Pancreas (tissue), 10 donors: ENCODE results near the gene GMDS. TPM values are rescaled to one million over a fixed set of nuclear protein-coding genes. Genes with fewer than 3 reads are reported as not detected.
A peak's percentile ranks its signal among the peaks of the same experiment; 100 is the strongest.

Experiments
- ATAC-seq, 4 donors: fragments of 200-7000 bp; cut with Tn5 transposase; one replicate each; pipeline versions ENCODE4 v1.8.0 to v1.9.1; 2020; ENCODE audit warnings: mild to moderate bottlenecking in 4 of 4, moderate library complexity in 4 of 4
- DNase-seq, 6 donors: peaks; one replicate each; pipeline ENCODE4 v3.0.0-alpha.2; 2020
- FAIRE-seq: peaks from 2 replicates; lab custom pipeline; 2012; peaks lifted over from hg19 to GRCh38; lab: Jason Lieb, UNC
- H3K27ac ChIP-seq, 4 donors: fragments of 200-600 bp; sonication (generic); 1 replicate in 3 of 4; 2 replicates in 1 of 4; pipeline versions ENCODE4 v1.5.0 to v1.8.0; 2020
- H3K27me3 ChIP-seq, 4 donors: fragments of 200-600 bp; one replicate each; pipeline ENCODE4 v1.8.0; 2021
- H3K36me3 ChIP-seq, 3 donors: fragments of 200-600 bp; sonication (generic) in 1 of 3; one replicate each; pipeline versions ENCODE4 v1.5.0 to v1.8.0; 2020 to 2021
- H3K4me1 ChIP-seq, 3 donors: fragments of 200-600 bp; one replicate each; pipeline ENCODE4 v1.8.0; 2021
- H3K4me3 ChIP-seq, 4 donors: fragments of 200-600 bp; sonication (generic) in 2 of 4; one replicate each; pipeline versions ENCODE4 v1.5.0 to v1.8.0; 2020 to 2021
- H3K9me3 ChIP-seq, 4 donors: fragments of 200-600 bp; one replicate each; pipeline ENCODE4 v1.8.0; 2021
- WGBS, 2 donors: extraction: QIAGEN DNeasy Blood & Tissue Kit; methylation state at CpG; one replicate each; pipeline ENCODE4 v1.1.7; 2013; 5-methylcytosine and 5-hydroxymethylcytosine counted together
- intact Hi-C, 3 donors: fragments of 100-400 bp; cut with DNase I; formaldehyde crosslinking; loops; one replicate each; pipeline versions ENCODE4 v1.11.1 to v1.14.2; 2022
- polyA plus RNA-seq, 2 donors: library from polyadenylated mRNA; stranded (reverse); fragments of 200-250 nt; gene quantifications; one replicate each; pipeline ENCODE4 v1.2.3, GENCODE V29; 2013
- total RNA-seq, 6 donors: library from RNA; stranded (reverse); fragmentation: NEBNext Ultra II Directional in 4 of 6; extraction: Animal tissue kit (Norgen Biotek cat#: 25700) in 4 of 6; gene quantifications; one replicate each; pipeline versions ENCODE4 v1.2.1 to v1.2.4, GENCODE V29; 2021 to 2023
- TF ChIP-seq, protein P1 (sequence below), 4 donors: fragments of 200-600 bp; sonication (generic) in 3 of 4; IDR thresholded peaks; one replicate each; pipeline versions ENCODE4 v1.5.0 to v1.8.0; 2021; ENCODE audit warnings: antibody characterized with exemption in 4 of 4
- donor health status: healthy with polysubstance abuse.
- donor health status: DM: no; HTN: no; CAD: no; lungs with moderate emphysema.
- donor health status: DM: no; HTN: no; CAD: no.
- donor health status: control.
- donor health status: control.
- donor health status: Bipolar disorder and iron deficiency.
- donor health status: DM: yes; HTN: yes; CAD: no.
- donor health status: DM: no; HTN: no; CAD: no.
- donor health status: DM: no; HTN: no; CAD: no.
- donor health status: DM: yes; HTN: yes; CAD: no.

Gene GMDS
- total and polyA plus RNA-seq, 8 donors: 7.6 to 40.8 (median 26.5) TPM

DNA sequence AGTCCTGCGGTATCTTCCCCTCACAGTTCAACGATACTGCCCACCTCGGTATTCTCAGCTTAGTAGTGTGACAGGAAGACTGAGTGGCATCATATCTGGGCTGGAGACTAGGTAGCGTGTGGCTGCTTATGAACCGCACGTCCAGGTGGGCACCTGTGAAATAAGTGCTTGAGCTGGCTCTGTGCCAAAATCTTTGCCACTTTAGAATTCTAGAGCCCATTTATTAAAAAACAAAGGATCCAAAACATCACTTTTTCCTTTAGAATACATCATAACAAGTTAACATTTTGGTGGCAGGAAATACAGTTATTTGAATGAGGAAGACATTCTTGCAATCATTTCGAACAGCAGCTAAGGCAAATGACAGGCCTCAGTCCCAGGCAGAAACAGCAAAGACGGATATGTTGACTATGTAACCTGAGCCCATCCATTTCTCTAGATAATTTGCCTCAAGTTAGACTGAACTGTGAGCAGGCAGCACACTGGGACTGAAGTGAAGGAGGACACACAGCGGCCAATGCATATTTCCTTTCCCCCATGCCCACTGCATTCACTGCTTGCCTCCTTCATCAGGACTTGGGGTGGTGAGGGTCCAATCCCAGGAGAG, 136.6 kb downstream of the GMDS start:
- TF ChIP-seq, protein P1, sequence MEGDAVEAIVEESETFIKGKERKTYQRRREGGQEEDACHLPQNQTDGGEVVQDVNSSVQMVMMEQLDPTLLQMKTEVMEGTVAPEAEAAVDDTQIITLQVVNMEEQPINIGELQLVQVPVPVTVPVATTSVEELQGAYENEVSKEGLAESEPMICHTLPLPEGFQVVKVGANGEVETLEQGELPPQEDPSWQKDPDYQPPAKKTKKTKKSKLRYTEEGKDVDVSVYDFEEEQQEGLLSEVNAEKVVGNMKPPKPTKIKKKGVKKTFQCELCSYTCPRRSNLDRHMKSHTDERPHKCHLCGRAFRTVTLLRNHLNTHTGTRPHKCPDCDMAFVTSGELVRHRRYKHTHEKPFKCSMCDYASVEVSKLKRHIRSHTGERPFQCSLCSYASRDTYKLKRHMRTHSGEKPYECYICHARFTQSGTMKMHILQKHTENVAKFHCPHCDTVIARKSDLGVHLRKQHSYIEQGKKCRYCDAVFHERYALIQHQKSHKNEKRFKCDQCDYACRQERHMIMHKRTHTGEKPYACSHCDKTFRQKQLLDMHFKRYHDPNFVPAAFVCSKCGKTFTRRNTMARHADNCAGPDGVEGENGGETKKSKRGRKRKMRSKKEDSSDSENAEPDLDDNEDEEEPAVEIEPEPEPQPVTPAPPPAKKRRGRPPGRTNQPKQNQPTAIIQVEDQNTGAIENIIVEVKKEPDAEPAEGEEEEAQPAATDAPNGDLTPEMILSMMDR (IDR thresholded peaks at IDR 0.05): no peak
- H3K27ac ChIP-seq: no peak overlapping the region
- ATAC-seq (no peak), FAIRE-seq (no peak), DNase-seq (no peak)
- no peaks in the 10 kb centered on the region for H3K9me3 ChIP-seq
- no peaks in the 10 kb centered on the region for H3K36me3 ChIP-seq
- WGBS, 2 donors: 80 to 82% methylated on average over 9 of the region's 9 CpGs
- intact Hi-C loops: loop anchor here in 2 of 3 donors (10.0 kb wide), 1 partner anchor 504 kb away; the partner anchor contains the start of gene FOXC1 (in 2 of the 2)
- no peaks in the 10 kb centered on the region for H3K27me3 ChIP-seq
- H3K4me3 ChIP-seq: no peak overlapping the region
- peaks cover 0 to 11% (median 10%) of the 10 kb centered on the region in 3 donors for H3K4me1 ChIP-seq

DNA sequence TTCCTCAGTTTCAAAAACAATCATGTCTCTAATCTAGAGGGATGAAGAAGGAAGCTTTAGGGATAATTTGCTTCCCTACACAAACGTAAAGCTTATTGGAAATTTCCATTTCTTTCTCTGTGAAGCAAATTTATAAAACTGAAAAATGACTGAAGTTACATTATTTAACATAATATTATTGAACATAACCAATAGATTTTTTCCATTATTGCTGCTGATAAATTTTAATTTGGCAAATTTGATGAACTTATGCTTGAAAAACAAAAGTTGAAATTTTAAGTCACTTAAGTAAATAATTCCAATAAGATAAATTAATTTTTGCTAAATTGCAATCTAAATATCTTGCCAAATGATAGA, 140.9 kb downstream of the GMDS start:
- FAIRE-seq (peak; percentile 69), DNase-seq (no peak), ATAC-seq (no peak)
- WGBS, 2 donors: 6 to 18% methylated on average over 1 of the region's 1 CpG
- H3K36me3 ChIP-seq: no peaks in the 10 kb centered on the region
- intact Hi-C loops: loop anchor here in 2 of 3 donors (10.0 kb wide), 1 partner anchor 500 kb away; the partner anchor contains the start of gene FOXC1 (in 2 of the 2)
- H3K27ac ChIP-seq: no peak overlapping the region
- H3K4me1 ChIP-seq: peaks cover 8 to 15% (median 12%) of the 10 kb centered on the region in 3 donors
- TF ChIP-seq, protein P1 (IDR thresholded peaks at IDR 0.05): peak in 1 of 4 donors; percentile 46
- H3K27me3 ChIP-seq: no peaks in the 10 kb centered on the region
- peaks cover 0 to 5% (median 0%) of the 10 kb centered on the region in 4 donors for H3K9me3 ChIP-seq
- no peak overlapping the region for H3K4me3 ChIP-seq

DNA sequence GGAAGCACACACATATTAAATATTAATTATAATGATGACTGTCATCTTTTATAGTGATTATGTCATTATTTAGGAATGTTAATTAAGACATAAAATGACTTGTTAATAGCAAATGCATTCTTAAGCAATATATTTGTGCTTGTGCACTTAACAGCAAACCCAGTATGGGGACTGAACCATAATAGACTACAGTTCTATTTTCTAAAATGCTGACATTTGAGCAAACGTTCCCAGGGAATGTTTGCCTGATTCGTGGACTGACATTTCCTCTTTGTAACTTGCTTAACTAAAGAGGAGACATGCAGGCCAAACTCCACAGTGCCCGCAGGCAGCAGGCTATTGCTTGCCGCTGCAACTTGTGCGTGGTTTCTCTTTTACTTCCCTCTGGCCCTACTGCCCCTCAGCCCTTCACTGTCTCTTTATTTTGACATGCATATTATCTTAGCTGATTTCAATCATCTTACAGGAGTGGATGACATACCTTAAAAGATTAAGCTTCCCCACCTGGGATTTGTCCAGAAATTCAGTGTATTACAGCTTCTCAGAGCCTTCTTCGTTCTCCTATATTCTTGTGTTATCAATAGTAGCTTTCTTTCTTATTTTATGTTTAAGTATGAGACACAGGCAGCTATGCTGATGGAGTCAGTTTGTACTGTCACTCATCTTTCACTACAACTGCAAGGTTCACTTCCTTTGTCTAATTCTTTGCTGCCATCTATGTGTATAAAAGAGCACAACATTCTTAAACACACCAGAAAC, 141.5 kb downstream of the GMDS start:
- Histone ChIP-seq H3K4me1 (peaks cover 8 to 15% (median 12%) of the 10 kb centered on the region in 3 donors), H3K36me3 (no peaks in the 10 kb centered on the region), H3K4me3 (no peak overlapping the region), H3K27ac (peak overlapping the region in 1 of 4 donors; percentile 35), H3K9me3 (peaks cover 0 to 5% (median 0%) of the 10 kb centered on the region in 4 donors), H3K27me3 (no peaks in the 10 kb centered on the region)
- WGBS, 2 donors: 31 to 37% methylated on average over 6 of the region's 6 CpGs
- TF ChIP-seq, protein P1 (IDR thresholded peaks at IDR 0.05): peak in 3 of 4 donors; percentile 6 to 42 (median 23)
- ATAC-seq (peak; percentile 84 to 95 (median 92)), DNase-seq (no peak), FAIRE-seq (no peak)
- intact Hi-C loops: loop anchor here in 2 of 3 donors (10.0 kb wide), 1 partner anchor 499 kb away; the partner anchor contains the start of gene FOXC1 (in 2 of the 2)

DNA sequence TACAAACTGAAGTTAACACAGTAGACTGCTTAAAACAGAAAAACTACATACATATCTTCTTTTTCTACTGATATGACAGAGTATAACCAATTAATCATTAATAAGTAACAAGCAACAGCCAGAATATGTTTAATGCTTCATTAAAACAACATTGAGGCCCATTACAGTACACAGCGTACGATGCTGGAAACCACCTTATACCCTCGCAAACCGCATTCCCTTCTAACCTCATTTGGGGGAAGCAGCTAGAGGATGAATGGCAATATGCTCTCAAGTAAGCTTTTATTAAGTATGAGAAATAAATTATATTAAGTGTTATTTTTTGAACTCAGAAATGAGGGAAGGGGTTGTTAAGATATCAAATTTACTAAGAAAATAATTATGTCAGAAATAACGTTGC, 142.4 kb downstream of the GMDS start:
- H3K4me1 ChIP-seq: peaks cover 8 to 15% (median 12%) of the 10 kb centered on the region in 3 donors
- TF ChIP-seq, protein P1 (IDR thresholded peaks at IDR 0.05): no peak
- ATAC-seq: peak in 3 of 4 donors; percentile 34 to 46 (median 44)
- peaks cover 0 to 5% (median 0%) of the 10 kb centered on the region in 4 donors for H3K9me3 ChIP-seq
- intact Hi-C loops: loop anchor here in 2 of 3 donors (10.0 kb wide), 1 partner anchor 498 kb away; the partner anchor contains the start of gene FOXC1 (in 2 of the 2)
- peak overlapping the region in 1 of 4 donors; percentile 35 for H3K27ac ChIP-seq
- H3K27me3 ChIP-seq: no peaks in the 10 kb centered on the region
- FAIRE-seq: no peak
- WGBS, 2 donors: 49 to 55% methylated on average over 5 of the region's 5 CpGs
- no peaks in the 10 kb centered on the region for H3K36me3 ChIP-seq
- no peak overlapping the region for H3K4me3 ChIP-seq
- no peak for DNase-seq
